Pancreas (tissue), 10 donors: ENCODE results near the gene ZSCAN9. TPM values are rescaled to one million over a fixed set of nuclear protein-coding genes. Genes with fewer than 3 reads are reported as not detected.

Source experiments
- ATAC-seq, 4 donors: fragments of 200-7000 bp; cut with Tn5 transposase; one replicate each; pipeline versions ENCODE4 v1.8.0 to v1.9.1; 2020; ENCODE audit warnings: mild to moderate bottlenecking in 4 of 4, moderate library complexity in 4 of 4
- DNase-seq, 6 donors: peaks; one replicate each; pipeline ENCODE4 v3.0.0-alpha.2; 2020
- FAIRE-seq: peaks from 2 replicates; lab custom pipeline; 2012; peaks lifted over from hg19 to GRCh38; lab: Jason Lieb, UNC
- H3K27ac ChIP-seq, 4 donors: fragments of 200-600 bp; sonication (generic); 1 replicate in 3 of 4; 2 replicates in 1 of 4; pipeline versions ENCODE4 v1.5.0 to v1.8.0; 2020
- H3K27me3 ChIP-seq, 4 donors: fragments of 200-600 bp; one replicate each; pipeline ENCODE4 v1.8.0; 2021
- H3K36me3 ChIP-seq, 3 donors: fragments of 200-600 bp; sonication (generic) in 1 of 3; one replicate each; pipeline versions ENCODE4 v1.5.0 to v1.8.0; 2020 to 2021
- H3K4me1 ChIP-seq, 3 donors: fragments of 200-600 bp; one replicate each; pipeline ENCODE4 v1.8.0; 2021
- H3K4me3 ChIP-seq, 4 donors: fragments of 200-600 bp; sonication (generic) in 2 of 4; one replicate each; pipeline versions ENCODE4 v1.5.0 to v1.8.0; 2020 to 2021
- H3K9me3 ChIP-seq, 4 donors: fragments of 200-600 bp; one replicate each; pipeline ENCODE4 v1.8.0; 2021
- WGBS, 2 donors: extraction: QIAGEN DNeasy Blood & Tissue Kit; methylation state at CpG; one replicate each; pipeline ENCODE4 v1.1.7; 2013; 5-methylcytosine and 5-hydroxymethylcytosine counted together
- intact Hi-C, 3 donors: fragments of 100-400 bp; cut with DNase I; formaldehyde crosslinking; loops; one replicate each; pipeline versions ENCODE4 v1.11.1 to v1.14.2; 2022
- polyA plus RNA-seq, 2 donors: library from polyadenylated mRNA; stranded (reverse); fragments of 200-250 nt; gene quantifications; one replicate each; pipeline ENCODE4 v1.2.3, GENCODE V29; 2013
- total RNA-seq, 6 donors: library from RNA; stranded (reverse); fragmentation: NEBNext Ultra II Directional in 4 of 6; extraction: Animal tissue kit (Norgen Biotek cat#: 25700) in 4 of 6; gene quantifications; one replicate each; pipeline versions ENCODE4 v1.2.1 to v1.2.4, GENCODE V29; 2021 to 2023
- TF ChIP-seq, protein P1 (sequence below), 4 donors: fragments of 200-600 bp; sonication (generic) in 3 of 4; IDR thresholded peaks; one replicate each; pipeline versions ENCODE4 v1.5.0 to v1.8.0; 2021; ENCODE audit warnings: antibody characterized with exemption in 4 of 4
- donor health status: healthy with polysubstance abuse.
- donor health status: DM: no; HTN: no; CAD: no; lungs with moderate emphysema.
- donor health status: DM: no; HTN: no; CAD: no.
- donor health status: control.
- donor health status: control.
- donor health status: Bipolar disorder and iron deficiency.
- donor health status: DM: yes; HTN: yes; CAD: no.
- donor health status: DM: no; HTN: no; CAD: no.
- donor health status: DM: no; HTN: no; CAD: no.
- donor health status: DM: yes; HTN: yes; CAD: no.

The ZSCAN9 gene
- total and polyA plus RNA-seq, 8 donors, result 3.5 to 15.0 (median 5.6) TPM

DNA sequence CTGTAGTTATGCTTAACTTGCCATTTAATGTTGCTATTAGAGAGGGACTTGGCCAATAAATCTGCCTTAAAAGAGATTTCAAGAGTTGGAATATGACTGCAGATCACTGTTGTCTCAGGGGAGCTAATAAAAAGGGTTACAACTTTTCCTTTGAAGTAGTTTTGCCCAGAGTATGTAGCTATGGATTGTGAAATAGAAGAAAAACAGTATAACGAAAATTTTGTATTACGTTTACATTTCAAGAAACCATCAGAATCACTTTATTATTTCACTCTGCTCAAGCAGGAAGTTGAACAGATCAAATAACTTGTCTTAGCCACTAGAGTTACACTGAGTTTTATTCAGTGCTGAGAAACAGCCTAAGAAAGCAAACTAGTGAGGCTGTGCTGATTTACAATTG, 38.8 kb downstream of the ZSCAN9 start:
- H3K9me3 ChIP-seq, result no peaks in the 10 kb centered on the region
- WGBS, 2 donors, result 42 to 55% methylated on average over 2 of the region's 2 CpGs
- TF ChIP-seq, protein P1, sequence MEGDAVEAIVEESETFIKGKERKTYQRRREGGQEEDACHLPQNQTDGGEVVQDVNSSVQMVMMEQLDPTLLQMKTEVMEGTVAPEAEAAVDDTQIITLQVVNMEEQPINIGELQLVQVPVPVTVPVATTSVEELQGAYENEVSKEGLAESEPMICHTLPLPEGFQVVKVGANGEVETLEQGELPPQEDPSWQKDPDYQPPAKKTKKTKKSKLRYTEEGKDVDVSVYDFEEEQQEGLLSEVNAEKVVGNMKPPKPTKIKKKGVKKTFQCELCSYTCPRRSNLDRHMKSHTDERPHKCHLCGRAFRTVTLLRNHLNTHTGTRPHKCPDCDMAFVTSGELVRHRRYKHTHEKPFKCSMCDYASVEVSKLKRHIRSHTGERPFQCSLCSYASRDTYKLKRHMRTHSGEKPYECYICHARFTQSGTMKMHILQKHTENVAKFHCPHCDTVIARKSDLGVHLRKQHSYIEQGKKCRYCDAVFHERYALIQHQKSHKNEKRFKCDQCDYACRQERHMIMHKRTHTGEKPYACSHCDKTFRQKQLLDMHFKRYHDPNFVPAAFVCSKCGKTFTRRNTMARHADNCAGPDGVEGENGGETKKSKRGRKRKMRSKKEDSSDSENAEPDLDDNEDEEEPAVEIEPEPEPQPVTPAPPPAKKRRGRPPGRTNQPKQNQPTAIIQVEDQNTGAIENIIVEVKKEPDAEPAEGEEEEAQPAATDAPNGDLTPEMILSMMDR (IDR thresholded peaks at IDR 0.05), result no peak
- H3K27me3 ChIP-seq, result no peaks in the 10 kb centered on the region
- peaks cover 9 to 11% (median 9%) of the 10 kb centered on the region in 3 donors for H3K4me1 ChIP-seq
- FAIRE-seq (no peak), DNase-seq (no peak), ATAC-seq (no peak)
- H3K36me3 ChIP-seq, result no peaks in the 10 kb centered on the region
- H3K4me3 ChIP-seq, result no peak overlapping the region
- intact Hi-C loops, result no loop called here
- no peak overlapping the region for H3K27ac ChIP-seq

DNA sequence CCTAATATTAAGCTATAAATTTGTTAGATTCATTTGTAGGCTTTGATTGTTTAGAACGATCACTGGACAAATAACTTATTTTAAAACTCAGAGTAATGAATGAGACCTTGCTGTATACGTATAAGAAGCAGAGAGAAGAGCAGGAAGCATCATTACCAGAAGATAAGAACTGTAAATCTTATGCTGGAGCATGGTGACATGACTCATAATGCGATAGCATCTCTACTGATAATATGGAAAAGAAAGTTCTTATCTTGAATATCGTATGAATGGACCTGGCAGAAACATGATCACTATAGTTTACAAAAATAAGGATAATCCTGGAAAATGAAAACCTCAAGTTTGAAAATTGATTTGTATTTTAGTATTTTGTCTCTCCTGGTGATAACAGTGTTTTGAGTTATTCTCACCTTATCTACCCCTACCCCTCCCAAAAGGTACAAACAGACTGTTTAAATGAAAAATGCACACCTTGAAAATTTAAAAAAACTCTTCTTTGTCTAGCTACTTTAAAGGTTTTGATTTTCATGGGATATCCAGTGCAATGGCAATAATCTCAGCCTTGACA, 39.8 kb downstream of the ZSCAN9 start:
- H3K36me3 ChIP-seq, result no peaks in the 10 kb centered on the region
- TF ChIP-seq, protein P1 (IDR thresholded peaks at IDR 0.05), result no peak
- H3K9me3 ChIP-seq, result no peaks in the 10 kb centered on the region
- no peaks in the 10 kb centered on the region for H3K27me3 ChIP-seq
- FAIRE-seq, result no peak
- DNase-seq, result no peak
- H3K4me3 ChIP-seq, result no peak overlapping the region
- intact Hi-C loops, result no loop called here
- WGBS, 2 donors, result 51 to 55% methylated on average over 4 of the region's 4 CpGs
- peaks cover 9 to 11% (median 9%) of the 10 kb centered on the region in 3 donors for H3K4me1 ChIP-seq
- H3K27ac ChIP-seq, result no peak overlapping the region
- ATAC-seq, result no peak

DNA sequence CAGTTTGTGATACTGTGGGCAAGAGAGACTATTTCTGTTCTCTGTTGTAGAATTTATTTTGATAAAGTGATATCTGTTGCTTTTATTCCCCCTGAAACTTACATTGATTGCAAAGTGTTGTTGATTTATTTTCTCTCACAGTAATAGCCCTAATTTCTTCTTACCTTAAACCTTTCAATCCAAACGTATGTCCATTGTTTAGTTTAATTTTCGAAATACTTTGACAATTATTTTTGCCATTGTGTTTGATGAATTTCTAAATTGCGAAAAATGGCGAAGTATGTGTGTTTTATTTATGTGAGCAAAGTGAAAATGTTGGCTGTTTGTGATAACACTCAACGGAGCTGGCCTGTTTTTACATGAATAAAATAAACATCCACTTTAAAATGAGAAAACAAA, 41.5 kb downstream of the ZSCAN9 start:
- peaks cover 9 to 11% (median 9%) of the 10 kb centered on the region in 3 donors for H3K4me1 ChIP-seq
- peak overlapping the region; percentile 63 to 84 (median 76) for H3K27ac ChIP-seq
- intact Hi-C loops, result no loop called here
- no peaks in the 10 kb centered on the region for H3K27me3 ChIP-seq
- WGBS, 2 donors, result 3 to 4% methylated on average over 5 of the region's 5 CpGs
- H3K9me3 ChIP-seq, result no peaks in the 10 kb centered on the region
- FAIRE-seq (peak; percentile 59), ATAC-seq (no peak), DNase-seq (no peak)
- H3K4me3 ChIP-seq, result peak overlapping the region in 3 of 4 donors; percentile 55 to 80 (median 65)
- no peaks in the 10 kb centered on the region for H3K36me3 ChIP-seq
- TF ChIP-seq, protein P1 (IDR thresholded peaks at IDR 0.05), result no peak

DNA sequence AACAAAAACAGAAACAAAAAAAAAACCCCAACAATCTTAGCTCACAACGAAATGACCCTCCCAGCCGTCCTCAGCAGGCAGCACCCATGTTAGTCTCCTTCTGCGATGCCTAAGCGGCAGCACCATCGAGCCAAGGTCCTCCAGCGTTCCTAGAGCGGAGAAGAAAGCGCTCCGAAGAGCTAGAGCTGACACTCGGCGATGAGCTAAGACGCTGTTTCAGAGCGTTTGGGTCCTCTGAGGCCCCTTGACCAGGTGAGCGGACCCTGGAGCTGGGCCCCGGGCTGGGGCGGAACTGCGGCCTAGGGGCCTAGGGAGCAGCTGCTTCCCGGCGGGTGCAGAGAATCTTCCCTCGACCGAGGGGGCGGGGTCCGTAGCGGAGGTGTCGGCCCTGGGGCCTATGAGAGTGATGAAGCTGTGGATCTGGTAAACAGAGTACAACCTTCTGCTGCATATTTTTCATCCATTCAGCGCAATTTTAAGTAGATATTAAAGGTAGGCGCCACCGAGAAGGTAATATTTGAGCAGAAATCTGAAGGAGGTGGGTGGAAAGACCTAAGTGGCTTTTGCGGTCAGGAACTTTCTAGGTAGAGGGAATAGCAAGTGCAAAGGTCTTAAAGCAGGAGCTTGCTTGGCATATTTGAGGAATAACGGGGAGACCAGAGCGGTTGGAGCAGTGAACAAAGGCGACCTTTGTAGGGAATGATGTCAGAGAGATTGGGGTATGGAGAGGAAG, 42.1 kb downstream of the ZSCAN9 start, which contains the start of gene ZSCAN26:
TSS of gene ZSCAN26 (plus strand) at position 182 of the 733 bp plus-strand sequence. CDS start 4,777 bp downstream, outside the sequence.
- DNase-seq (peak; percentile 76 to 90 (median 84)), FAIRE-seq (no peak), ATAC-seq (peak; percentile 98 to 99 (median 99))
- H3K27me3 ChIP-seq, result no peaks in the 10 kb centered on the region
- WGBS, 2 donors, result 0 to 1% methylated on average over 32 of the region's 32 CpGs
- peak within 1 kb of the TSS; percentile 55 to 82 (median 72) for H3K4me3 ChIP-seq
- peaks cover 0 to 1% (median 0%) of the 10 kb centered on the region in 3 donors for H3K36me3 ChIP-seq
- TF ChIP-seq, protein P1 (IDR thresholded peaks at IDR 0.05), result no peak
- H3K27ac ChIP-seq, result peak within 1 kb of the TSS; percentile 63 to 84 (median 76)
- no peaks in the 10 kb centered on the region for H3K9me3 ChIP-seq
- H3K4me1 ChIP-seq, result peaks cover 9 to 11% (median 9%) of the 10 kb centered on the region in 3 donors
- intact Hi-C loops, result no loop called here
